HG02884 (cell line): ENCODE results near the gene DUSP16.
A peak's percentile ranks its signal among the peaks of the same experiment; 100 is the strongest.
"Not testable (repeated sequence)": the region's sequence is repeated elsewhere in the genome, so short reads cannot be mapped to it uniquely, and the experiment has no call there.

Experiments used
- ATAC-seq: cut with Tn5 transposase; IDR thresholded peaks from one replicate; pipeline ENCODE4 v1.9.1; 2021; ENCODE audit warnings: mild to moderate bottlenecking, moderate library complexity; ENCODE audit not compliant: unreplicated experiment

The DUSP16 gene

GRCh38 chr12:12583510-12584178 is 21.0 kb upstream of the DUSP16 start:
- ATAC-seq, result no peak

- ATAC-seq, result peak; percentile 86
Observed at GRCh38 chr12:12582895-12583303, 20.2 kb upstream of the DUSP16 start.

DNA sequence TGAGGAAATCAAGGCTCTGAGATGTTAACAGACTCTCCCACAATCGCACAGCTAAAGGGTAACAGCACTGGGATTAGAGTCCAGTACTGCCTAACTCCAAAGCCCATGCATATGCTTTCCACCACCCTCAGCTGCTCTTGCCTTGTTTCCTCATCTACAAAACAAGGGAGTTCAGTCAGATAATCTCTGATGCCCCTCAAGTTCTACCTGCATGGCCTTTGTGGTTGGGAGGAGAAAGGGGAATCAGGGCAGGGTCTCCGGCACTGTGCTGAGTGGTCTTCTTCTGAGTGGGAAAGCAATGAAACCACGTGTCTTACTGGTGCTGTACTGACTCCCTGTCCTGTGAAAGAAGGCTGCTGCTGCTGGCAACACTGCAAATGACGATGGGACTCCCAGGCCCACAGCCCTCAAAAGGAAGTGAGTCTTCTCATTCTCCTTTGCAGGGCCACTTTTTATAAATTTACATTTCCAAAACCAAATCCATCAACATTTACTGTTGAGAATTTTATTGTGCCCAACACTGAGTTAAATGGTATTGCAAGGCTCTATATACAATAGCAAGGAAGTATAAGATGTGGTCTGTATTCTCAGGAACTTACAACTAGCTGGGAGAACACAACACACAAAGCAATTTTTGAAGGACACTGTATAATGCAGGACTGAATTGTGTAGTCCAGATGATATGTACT is 19.7 kb upstream of the DUSP16 start:
- ATAC-seq, result peak; percentile 37

- not testable (repeated sequence) for ATAC-seq
Observed at GRCh38 chr12:12580716-12581115, 18.1 kb upstream of the DUSP16 start.

GRCh38 chr12:12577786-12578185 is 15.1 kb upstream of the DUSP16 start:
- no peak for ATAC-seq

DNA sequence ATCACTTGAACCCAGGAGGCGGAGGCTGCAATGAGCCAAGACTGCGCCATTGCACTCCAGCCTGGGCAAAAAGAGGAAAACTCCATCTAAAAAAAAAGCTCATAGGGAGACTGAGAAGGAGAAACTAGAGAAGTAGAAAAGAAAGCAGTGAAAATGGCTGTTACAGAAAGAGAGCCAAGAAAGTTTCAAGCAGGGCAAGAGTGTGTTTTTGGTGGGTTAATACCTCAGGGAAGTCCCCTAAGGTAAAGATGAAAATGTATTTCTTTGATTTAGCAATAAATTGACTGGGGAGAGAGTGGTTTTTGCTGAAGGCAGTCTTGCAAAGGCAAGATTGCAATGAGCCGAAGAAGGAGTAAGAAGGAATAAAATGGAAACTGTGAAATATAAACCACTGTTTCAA is 10.0 kb upstream of the DUSP16 start:
- ATAC-seq, result no peak

GRCh38 chr12:12565971-12566370 is 3.3 kb upstream of the DUSP16 start:
- not testable (repeated sequence) for ATAC-seq

- ATAC-seq, result no peak
Observed at GRCh38 chr12:12564911-12565310, 2.2 kb upstream of the DUSP16 start.

DNA sequence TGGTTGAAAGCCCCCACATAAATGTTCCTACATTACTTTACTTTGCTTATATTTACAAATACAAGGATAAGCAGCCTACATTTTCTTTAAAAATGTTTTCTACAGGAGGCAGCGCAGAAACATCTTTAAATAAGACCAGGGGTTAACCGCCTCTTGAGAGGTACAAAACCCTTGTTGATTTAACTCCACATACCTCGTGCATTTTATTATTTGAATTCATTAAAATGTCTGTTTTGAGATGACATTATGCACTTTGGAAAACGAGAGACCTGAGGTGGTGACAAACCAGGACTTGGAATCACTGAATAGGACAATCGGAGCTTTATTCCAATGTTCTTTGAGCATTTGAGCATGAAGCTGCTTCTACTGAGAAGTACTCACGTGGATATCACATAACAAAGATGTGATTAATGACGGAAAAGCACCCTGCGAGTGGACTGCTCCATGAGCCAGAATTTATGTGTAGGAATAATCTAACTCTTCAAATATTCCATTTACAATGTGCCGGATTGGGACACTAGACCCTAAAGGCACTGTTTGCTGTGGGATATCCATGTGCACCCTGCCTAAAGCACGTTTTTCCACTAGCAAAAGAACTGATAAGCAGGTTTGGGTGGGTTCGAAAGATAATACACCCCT is 746 bp upstream of the DUSP16 start:
- ATAC-seq, result no peak

DNA sequence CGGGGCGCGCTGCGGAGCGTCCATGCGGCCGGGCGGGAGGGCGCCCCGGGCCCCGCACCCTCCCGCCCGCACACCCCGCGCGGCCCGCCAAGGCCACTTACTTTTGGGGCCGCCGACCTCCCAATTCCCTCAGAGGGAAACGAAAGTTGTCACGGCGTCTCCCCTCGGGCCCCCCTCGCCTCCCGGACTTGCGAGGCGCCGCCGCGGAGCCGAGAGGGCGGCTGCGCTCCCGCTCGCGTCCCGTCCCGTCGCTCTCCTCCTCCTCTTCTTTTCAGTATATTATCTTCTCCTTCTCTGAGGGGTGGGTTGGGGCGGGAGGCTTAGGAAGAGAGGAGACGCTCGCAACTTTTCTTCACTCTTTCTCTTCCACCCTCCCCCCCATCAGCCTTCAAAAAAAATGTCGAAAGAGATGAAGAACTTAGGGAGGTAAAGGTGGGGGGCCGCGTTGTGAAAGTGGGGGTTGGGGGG is 613 bp downstream of the DUSP16 start:
- no peak for ATAC-seq

DNA sequence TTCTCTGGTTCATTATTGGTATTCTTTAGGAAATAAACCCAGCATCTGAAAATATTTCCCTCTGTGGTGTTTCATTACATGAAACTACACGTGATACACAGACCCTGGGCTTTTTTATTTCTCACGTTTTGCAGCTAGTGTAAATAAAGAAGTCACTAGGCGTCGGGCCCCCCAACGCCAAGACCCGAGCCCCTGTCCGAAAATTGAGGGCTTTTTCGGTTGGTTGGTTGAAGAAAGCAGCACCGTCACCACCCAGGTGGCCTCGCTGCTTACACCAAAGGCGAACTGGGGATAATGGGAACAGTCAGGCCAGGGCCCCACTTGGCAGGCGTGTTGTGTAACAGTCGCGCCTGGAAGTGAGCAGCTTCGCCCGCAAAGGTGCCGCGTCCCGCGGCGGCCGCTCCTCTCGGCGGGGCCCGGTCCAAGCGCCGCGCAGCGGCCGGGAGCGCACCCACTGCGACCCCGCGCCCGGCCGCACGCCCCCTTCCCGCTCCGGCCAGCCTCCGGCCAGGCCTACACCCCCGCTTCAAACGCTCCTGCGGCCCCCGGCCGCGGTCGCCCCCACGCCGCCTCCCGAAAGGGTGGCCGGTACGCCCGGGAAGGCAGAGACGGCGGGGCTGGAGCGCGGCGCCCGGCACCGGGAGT is 1.2 kb downstream of the DUSP16 start:
- ATAC-seq, result no peak

DNA sequence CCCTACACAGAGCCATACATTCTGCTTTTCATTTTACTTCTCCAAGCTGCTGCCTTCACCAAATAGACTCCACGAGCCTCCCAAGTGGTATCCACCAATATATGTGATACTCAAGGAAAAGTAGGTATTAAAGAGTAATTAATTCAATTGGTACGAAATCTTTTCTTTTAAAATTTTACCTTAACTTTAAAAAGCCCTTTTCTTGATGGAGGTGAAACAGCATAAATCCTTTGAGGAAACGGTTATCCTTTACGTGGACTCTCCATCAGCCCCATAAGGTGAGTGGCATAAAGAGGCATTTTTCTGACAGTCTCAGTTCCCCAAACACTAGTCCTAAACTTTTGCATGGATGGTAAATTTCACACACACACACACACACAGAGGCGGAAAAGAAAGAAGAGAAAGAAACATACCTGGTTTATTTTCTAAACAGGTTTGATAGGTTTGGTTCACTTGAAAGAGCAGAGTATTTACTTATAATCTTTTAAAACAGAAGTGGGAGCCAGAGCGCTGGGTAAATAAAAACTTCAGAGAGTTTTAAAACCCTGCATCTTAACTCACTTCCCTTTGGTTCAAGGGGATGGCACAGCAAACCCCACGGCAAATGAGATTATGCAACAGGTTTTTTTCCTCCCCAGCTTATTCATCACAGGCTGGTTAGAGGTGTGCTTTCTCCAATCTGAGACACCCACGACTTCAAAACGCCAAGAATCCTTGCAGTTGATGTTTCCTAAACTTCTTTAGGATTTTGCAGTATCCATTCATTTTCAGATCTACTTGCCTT is 1.9 kb downstream of the DUSP16 start:
- no peak for ATAC-seq

DNA sequence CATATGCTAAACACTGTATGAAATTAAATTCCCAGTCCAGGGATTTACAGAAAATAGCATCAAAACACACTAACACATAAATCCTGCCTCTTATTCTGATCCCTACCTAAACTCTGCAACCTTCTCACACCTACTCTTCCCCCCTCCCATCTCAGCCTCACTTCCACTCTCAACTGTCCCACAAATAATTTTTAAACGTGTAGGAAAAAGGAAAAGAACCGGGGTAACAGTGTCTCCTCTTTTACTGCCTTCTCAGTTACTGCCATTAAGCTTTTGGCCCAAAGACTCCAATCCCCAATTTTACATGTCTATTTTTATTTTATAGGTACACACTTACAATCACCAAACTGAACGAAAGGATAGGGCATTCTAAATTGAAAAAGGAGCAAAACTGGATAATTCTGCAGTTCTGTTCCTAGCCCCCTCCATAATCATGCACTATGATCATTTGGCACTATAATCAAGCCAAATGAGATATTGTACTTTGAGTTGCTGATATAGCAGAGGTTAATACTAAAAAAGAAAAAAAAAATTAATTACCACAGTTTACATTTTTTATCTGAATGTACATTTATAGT is 2.9 kb downstream of the DUSP16 start:
- no peak for ATAC-seq

- ATAC-seq, result no peak
Observed at GRCh38 chr12:12558291-12558690, 4.4 kb downstream of the DUSP16 start.

DNA sequence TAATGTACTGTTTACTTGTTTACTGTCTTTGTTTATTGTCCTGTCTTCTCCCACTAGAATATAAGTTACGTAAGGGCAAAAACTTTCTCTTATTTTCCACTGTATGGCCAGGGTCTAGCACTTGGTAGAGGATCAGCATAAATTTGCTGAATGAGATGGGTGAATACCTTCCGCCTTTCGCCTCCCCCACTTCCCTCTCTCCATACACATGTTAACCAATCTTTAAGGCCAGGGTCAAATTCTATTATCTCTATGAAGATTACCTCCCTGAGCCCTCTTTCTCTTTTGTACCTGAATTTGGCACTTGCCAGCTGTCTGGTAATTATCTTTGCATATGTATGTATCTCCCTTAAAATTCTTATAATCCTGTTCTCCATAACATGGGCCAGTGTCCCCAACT is 4.9 kb downstream of the DUSP16 start:
- no peak for ATAC-seq

DNA sequence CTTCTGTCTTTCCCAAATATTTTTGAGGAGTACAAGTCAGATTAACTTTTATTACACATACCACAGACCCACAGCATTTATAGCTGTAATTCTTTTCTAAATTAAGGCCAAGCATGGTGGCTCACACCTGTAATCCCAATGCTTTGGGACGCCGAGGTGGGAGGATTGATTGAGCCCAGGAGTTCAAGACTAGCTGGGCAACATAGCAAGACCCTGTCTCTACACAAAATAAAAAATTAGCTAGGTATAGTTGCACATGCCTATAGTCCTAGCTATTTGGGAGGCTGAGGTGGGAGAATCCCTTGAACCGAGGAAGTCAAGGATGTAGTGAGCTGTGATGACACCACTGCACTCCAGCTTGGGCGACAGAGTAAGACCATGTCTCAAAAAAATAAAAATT is 7.0 kb downstream of the DUSP16 start:
- ATAC-seq, result no peak

DNA sequence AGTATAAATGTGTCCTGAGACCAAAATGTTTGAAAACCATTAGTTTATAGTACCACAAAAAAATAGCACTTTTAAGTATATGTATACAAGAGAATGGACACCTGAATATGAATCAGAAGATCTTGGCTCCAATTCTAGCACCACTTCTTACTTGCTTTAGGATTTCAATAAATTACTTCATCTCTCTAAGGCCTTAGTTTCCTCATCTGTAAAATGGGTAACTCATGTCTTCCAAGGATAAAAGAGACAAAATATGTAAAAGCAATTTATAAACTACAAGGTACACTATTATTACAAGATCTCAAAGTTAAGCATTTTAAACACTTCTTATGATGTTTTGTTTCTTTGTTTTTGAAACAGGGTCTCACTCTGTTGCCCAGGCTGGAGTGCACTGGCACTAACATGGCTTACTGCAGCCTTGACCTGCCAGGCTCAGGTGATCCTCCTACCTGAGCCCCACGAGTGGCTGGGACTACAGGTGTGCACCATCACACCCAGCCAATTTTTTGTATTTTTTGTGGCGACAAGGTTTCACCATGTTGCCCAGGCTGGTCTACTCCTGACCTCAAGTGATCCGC is 9.4 kb downstream of the DUSP16 start:
- ATAC-seq, result no peak

GRCh38 chr12:12551115-12551514 is 11.5 kb downstream of the DUSP16 start:
- no peak for ATAC-seq

DNA sequence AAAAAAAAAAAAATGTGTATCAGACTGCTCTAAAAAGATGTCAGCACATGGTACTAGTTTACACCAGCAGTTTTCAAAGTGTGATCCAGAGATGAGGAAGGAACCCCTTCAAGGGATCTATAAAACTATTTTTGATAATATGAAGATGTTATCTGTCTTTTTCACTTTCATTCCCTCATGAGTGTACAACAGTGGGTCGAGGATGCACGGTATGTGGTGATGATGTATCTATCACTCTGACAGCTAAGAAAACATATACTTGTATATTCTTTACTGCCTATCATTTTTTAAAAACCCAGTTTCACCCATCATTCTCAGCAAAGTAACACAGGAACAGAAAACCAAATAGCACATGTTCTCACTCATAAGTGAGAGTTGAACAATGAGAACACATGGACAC is 12.4 kb downstream of the DUSP16 start:
- ATAC-seq, result no peak

DNA sequence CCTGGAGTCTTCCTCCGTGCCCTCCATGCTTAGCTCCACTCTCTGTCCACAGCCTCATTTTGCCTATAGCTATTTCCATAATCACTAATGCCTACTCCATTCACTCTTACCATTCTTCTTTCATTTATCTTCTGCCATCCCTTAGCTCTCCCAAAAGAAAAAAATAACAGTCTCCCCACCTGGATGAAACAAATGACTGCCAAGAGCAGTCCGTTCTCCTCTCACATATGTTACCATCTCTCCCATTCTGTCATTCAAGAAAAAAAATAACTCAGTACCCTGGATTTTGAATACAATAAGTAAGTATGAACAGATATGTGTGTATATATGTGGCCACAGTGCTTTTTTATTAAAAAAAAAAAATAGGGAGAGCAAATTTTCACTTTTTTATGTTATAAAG is 13.2 kb downstream of the DUSP16 start:
- no peak for ATAC-seq
